HepG2 (cell line): ENCODE measurements around the gene KIF2C. TPM values are rescaled to one million over a fixed set of nuclear protein-coding genes. Genes with fewer than 3 reads are reported as not detected.
A peak's percentile ranks its signal among the peaks of the same experiment; 100 is the strongest.

Experiments
- EHMT2 ChIP-seq: fragments of 200-600 bp; sonication (generic); IDR thresholded peaks from 2 replicates; pipeline ENCODE4 v1.7.0; 2017; ENCODE audit warnings: antibody characterized with exemption, low read depth, low read length, borderline replicate concordance
- FOXA3 ChIP-seq: IDR thresholded peaks from 2 replicates; pipeline ENCODE4 v1.6.1; 2016; ENCODE audit warnings: missing genetic modification reagents, missing compliant biosample characterization
- GMEB1 ChIP-seq: sonication (generic); formaldehyde crosslinking; IDR thresholded peaks from 2 replicates; pipeline ENCODE4 v1.5.1; 2020; ENCODE audit warnings: missing genetic modification reagents, mild to moderate bottlenecking, borderline replicate concordance
- HDAC6 ChIP-seq: fragments of 200-600 bp; sonication (generic); IDR thresholded peaks from 2 replicates; pipeline ENCODE4 v1.7.0; 2017; ENCODE audit warnings: mild to moderate bottlenecking, antibody characterized with exemption, low read length, low read depth
- PHF21A ChIP-seq: sonication (generic); formaldehyde crosslinking; IDR thresholded peaks from 2 replicates; pipeline ENCODE4 v1.5.0; 2020; ENCODE audit warnings: mild to moderate bottlenecking, missing genetic modification reagents
- SP2 ChIP-seq: sonication (generic); formaldehyde crosslinking; IDR thresholded peaks from 2 replicates; pipeline ENCODE4 v1.5.1; 2020; ENCODE audit warnings: mild to moderate bottlenecking, missing genetic modification reagents
- TBP ChIP-seq: sonication (generic); formaldehyde crosslinking; IDR thresholded peaks from 2 replicates; pipeline ENCODE4 v1.5.0; 2020; ENCODE audit warnings: missing genetic modification reagents
- ZNF746 ChIP-seq: sonication (generic); formaldehyde crosslinking; IDR thresholded peaks from 2 replicates; pipeline ENCODE4 v1.8.0; 2022; ENCODE audit warnings: mild to moderate bottlenecking, missing genetic modification reagents
- polyA plus RNA-seq, 8 experiments: library from polyadenylated mRNA; depleted of rRNA in 3 of 8; stranded (reverse) in 7 of 8; unstranded in 1 of 8; fragments of >200 nt; fragmentation: Illumina TruSeq in 4 of 8; extraction: Trizol in 4 of 8; gene quantifications; 2 replicates each; pipeline versions ENCODE4 v1.2.1 to v1.2.3, GENCODE V29; 2011 to 2016; ENCODE audit warnings: low read depth in 4 of 8, missing spikeins in 1 of 8, mixed read lengths in 1 of 8; ENCODE audit not compliant: insufficient read depth in 1 of 8
- total RNA-seq, 5 experiments: library from RNA; depleted of rRNA; stranded (reverse); fragments of >200 nt; fragmentation: Illumina TruSeq; extraction: Trizol; gene quantifications; 2 replicates each; pipeline ENCODE4 v1.2.3, GENCODE V29; 2016; ENCODE audit warnings: low read depth in 1 of 5
- TF ChIP-seq, protein P1 (sequence below): sonication (generic); formaldehyde crosslinking; IDR thresholded peaks from one replicate; pipeline ENCODE4 v1.5.1; 2020; ENCODE audit warnings: mild to moderate bottlenecking, missing genetic modification reagents; ENCODE audit errors: not compliant biosample characterization
- TF ChIP-seq, protein P2 (sequence below): sonication (generic); formaldehyde crosslinking; IDR thresholded peaks from 2 replicates; pipeline ENCODE4 v1.5.1; 2020; ENCODE audit warnings: missing genetic modification reagents, mild to moderate bottlenecking, borderline replicate concordance
- TF ChIP-seq, protein P3 (sequence below): sonication (generic); formaldehyde crosslinking; IDR thresholded peaks from 2 replicates; pipeline ENCODE4 v1.8.1; 2023; ENCODE audit warnings: mild to moderate bottlenecking, missing genetic modification reagents

The KIF2C gene
- total and polyA plus RNA-seq, 2 of the 13 experiments (the other 11 are each of a cell fraction or from before 2014, with no cell fraction given) = 29.7 to 53.7 TPM

DNA sequence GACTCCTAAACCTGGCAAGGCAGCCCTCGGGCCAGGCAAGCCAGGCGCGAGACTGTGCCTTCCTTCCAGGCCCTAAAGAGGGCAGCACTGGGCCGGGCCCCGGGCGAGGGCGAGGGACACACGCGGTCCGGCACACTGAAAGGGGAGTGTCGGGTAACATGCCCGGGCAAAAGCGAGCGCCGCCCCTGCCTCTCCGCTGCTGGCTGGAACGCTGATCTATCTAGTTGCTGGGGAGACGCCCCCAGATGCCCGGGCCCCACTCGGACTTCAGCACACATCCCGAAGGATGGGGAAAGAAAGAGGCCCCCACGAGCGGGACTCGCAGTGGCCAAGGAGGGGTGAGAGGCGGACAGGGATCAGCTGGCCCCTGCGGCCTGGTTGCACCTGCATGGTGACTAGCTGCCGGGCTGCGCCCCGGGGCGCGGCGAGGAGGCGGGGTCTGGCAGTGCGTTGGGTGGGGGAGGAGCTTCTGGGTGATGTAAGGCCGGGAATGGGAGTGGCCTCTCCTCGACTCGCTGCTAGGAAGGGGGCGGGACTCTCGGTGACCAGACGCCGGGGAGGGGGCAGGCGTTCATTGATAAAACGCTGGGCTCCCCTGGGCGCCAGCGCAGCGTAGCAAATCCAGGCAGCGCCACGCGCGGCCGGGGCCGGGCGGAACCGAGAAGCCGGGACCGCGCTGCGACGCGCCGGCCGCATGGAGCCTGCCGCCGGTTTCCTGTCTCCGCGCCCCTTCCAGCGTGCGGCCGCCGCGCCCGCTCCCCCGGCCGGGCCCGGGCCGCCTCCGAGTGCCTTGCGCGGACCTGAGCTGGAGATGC, 60.3 kb downstream of the KIF2C start, which contains the start of gene PLK3 (continued):
- TF ChIP-seq, protein P1, sequence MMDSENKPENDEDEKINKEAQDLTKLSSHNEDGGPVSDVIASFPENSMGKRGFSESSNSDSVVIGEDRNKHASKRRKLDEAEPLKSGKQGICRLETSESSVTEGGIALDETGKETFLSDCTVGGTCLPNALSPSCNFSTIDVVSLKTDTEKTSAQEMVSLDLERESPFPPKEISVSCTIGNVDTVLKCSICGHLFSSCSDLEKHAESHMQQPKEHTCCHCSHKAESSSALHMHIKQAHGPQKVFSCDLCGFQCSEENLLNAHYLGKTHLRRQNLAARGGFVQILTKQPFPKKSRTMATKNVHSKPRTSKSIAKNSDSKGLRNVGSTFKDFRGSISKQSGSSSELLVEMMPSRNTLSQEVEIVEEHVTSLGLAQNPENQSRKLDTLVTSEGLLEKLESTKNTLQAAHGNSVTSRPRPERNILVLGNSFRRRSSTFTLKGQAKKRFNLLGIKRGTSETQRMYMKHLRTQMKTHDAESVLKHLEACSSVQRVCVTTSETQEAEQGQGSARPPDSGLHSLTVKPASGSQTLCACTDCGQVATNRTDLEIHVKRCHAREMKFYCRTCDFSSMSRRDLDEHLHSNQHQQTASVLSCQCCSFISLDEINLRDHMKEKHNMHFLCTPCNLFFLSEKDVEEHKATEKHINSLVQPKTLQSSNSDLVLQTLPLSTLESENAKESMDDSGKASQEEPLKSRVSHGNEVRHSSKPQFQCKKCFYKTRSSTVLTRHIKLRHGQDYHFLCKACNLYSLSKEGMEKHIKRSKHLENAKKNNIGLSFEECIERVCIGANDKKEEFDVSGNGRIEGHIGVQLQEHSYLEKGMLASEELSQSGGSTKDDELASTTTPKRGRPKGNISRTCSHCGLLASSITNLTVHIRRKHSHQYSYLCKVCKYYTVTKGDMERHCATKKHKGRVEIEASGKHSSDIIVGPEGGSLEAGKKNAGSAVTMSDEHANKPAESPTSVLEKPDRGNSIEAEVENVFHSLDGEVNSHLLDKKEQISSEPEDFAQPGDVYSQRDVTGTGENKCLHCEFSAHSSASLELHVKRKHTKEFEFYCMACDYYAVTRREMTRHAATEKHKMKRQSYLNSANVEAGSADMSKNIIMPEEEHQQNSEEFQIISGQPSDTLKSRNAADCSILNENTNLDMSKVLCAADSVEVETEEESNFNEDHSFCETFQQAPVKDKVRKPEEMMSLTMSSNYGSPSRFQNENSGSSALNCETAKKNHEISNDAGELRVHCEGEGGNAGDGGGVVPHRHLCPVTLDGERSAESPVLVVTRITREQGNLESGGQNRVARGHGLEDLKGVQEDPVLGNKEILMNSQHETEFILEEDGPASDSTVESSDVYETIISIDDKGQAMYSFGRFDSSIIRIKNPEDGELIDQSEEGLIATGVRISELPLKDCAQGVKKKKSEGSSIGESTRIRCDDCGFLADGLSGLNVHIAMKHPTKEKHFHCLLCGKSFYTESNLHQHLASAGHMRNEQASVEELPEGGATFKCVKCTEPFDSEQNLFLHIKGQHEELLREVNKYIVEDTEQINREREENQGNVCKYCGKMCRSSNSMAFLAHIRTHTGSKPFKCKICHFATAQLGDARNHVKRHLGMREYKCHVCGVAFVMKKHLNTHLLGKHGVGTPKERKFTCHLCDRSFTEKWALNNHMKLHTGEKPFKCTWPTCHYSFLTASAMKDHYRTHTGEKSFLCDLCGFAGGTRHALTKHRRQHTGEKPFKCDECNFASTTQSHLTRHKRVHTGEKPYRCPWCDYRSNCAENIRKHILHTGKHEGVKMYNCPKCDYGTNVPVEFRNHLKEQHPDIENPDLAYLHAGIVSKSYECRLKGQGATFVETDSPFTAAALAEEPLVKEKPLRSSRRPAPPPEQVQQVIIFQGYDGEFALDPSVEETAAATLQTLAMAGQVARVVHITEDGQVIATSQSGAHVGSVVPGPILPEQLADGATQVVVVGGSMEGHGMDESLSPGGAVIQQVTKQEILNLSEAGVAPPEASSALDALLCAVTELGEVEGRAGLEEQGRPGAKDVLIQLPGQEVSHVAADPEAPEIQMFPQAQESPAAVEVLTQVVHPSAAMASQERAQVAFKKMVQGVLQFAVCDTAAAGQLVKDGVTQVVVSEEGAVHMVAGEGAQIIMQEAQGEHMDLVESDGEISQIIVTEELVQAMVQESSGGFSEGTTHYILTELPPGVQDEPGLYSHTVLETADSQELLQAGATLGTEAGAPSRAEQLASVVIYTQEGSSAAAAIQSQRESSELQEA (CRISPR knock-in tag) = peak; percentile 62
- TF ChIP-seq TBP (no peak), HDAC6 (no peak), PHF21A (peak; percentile 93), FOXA3 (CRISPR knock-in tag) (peak; percentile 59), GMEB1 (CRISPR knock-in tag) (peak; percentile 68; the same call in 1 of the 2 replicates), ZNF746 (CRISPR knock-in tag) (no peak), SP2 (peak; percentile 47; the same call in 1 of the 2 replicates), EHMT2 (no peak)
- TF ChIP-seq, protein P2, sequence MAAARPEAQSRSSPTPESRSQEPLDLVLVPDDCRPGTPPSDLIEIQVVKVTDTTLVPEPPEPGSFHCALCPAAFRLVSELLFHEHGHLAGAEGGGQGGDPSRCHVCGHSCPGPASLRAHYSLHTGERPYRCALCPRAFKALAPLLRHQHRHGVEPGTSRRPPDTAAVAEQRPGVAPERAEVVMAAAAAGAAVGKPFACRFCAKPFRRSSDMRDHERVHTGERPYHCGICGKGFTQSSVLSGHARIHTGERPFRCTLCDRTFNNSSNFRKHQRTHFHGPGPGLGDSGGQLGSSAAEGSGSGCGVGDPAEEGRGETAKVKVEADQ (CRISPR knock-in tag) = no peak
- TF ChIP-seq, protein P3, sequence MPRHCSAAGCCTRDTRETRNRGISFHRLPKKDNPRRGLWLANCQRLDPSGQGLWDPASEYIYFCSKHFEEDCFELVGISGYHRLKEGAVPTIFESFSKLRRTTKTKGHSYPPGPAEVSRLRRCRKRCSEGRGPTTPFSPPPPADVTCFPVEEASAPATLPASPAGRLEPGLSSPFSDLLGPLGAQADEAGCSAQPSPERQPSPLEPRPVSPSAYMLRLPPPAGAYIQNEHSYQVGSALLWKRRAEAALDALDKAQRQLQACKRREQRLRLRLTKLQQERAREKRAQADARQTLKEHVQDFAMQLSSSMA (CRISPR knock-in tag) = 0 out of 2 replicates have a peak, but pooled peaks have one; percentile 20
